DND-41 (cell line): Measurements from ENCODE around the gene GRIK4.

Experiments used
- EZH2 ChIP-seq: IDR thresholded peaks from 3 replicates; pipeline ENCODE4 v1.6.1; 2012; ENCODE audit warnings: borderline replicate concordance, low read depth, mild to moderate bottlenecking, moderate library complexity, low read length, inconsistent platforms; ENCODE audit not compliant: severe bottlenecking
- TF ChIP-seq, protein P1 (sequence below): IDR thresholded peaks from 2 replicates; pipeline ENCODE4 v1.5.1; 2012; ENCODE audit warnings: borderline replicate concordance, low read length, moderate library complexity, mild to moderate bottlenecking; ENCODE audit not compliant: poor library complexity, severe bottlenecking; ENCODE audit errors: extremely low read depth

DNA sequence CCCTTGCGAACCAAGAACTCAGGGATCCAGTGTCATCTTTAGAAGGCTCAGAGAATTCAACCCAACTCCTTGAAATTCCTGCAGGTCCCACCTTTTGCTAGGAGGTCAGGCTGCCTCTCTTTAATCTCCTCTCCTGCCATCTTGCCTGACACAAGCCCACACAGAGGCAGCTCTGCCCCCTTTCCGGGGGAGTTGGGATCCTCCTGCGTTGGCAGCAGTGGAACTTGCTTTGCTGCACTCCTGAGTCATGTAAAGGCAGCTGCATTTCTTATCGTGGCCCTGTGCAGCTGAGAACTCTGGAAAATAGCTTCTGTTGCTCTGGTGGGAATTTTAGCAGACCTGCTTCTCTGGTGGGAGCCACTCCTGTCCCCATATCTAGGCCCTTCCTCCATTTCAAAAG lies 370.0 kb downstream of the GRIK4 start:
- TF ChIP-seq, protein P1, sequence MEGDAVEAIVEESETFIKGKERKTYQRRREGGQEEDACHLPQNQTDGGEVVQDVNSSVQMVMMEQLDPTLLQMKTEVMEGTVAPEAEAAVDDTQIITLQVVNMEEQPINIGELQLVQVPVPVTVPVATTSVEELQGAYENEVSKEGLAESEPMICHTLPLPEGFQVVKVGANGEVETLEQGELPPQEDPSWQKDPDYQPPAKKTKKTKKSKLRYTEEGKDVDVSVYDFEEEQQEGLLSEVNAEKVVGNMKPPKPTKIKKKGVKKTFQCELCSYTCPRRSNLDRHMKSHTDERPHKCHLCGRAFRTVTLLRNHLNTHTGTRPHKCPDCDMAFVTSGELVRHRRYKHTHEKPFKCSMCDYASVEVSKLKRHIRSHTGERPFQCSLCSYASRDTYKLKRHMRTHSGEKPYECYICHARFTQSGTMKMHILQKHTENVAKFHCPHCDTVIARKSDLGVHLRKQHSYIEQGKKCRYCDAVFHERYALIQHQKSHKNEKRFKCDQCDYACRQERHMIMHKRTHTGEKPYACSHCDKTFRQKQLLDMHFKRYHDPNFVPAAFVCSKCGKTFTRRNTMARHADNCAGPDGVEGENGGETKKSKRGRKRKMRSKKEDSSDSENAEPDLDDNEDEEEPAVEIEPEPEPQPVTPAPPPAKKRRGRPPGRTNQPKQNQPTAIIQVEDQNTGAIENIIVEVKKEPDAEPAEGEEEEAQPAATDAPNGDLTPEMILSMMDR: no peak
- TF ChIP-seq EZH2: no peak
